Endometrial microvascular endothelial cells (primary cell): ENCODE data around the gene PYGL. TPM values are rescaled to one million over a fixed set of nuclear protein-coding genes. Genes with fewer than 3 reads are reported as not detected.
"Not testable (repeated sequence)": the region's sequence is repeated elsewhere in the genome, so short reads cannot be mapped to it uniquely, and the experiment has no call there.

Experiments
- in situ Hi-C: cut with HindIII; loops from 2 replicates; pipeline ENCODE4 v1.10.0; 2017; ENCODE audit warnings: low sequenced_read_pairs, low pct_unique_long_range_greater_than_20kb; ENCODE audit errors: inconsistent ontology term
- total RNA-seq: library from RNA; depleted of rRNA; stranded (reverse); fragments of >200 nt; gene quantifications from one replicate; pipeline ENCODE4 v1.2.3, GENCODE V29; 2015; ENCODE audit errors: inconsistent ontology term

The PYGL gene
- total RNA-seq, 1 donor from 2014 or later = 106 TPM

- in situ Hi-C loops = no loop called here
Measured at GRCh38 chr14:50957296-50957695, 13.0 kb upstream of the PYGL start.

GRCh38 chr14:50956421-50956820 lies 12.1 kb upstream of the PYGL start:
- in situ Hi-C loops = not testable (repeated sequence)

- in situ Hi-C loops = no loop called here
Measured at GRCh38 chr14:50955373-50956043, 11.2 kb upstream of the PYGL start.

- in situ Hi-C loops = no loop called here
Measured at GRCh38 chr14:50954811-50955372, 10.6 kb upstream of the PYGL start.

GRCh38 chr14:50953502-50953901 lies 9.2 kb upstream of the PYGL start:
- in situ Hi-C loops = no loop called here

- in situ Hi-C loops = no loop called here
Measured at GRCh38 chr14:50951032-50951431, 6.7 kb upstream of the PYGL start.

- in situ Hi-C loops = loop anchor here (25.0 kb wide), 1 partner anchor 1064 kb away; no protein-coding TSS in a partner anchor
Measured at GRCh38 chr14:50948205-50948604, 3.9 kb upstream of the PYGL start.

GRCh38 chr14:50947446-50947845 lies 3.2 kb upstream of the PYGL start:
- in situ Hi-C loops = loop anchor here (25.0 kb wide), 1 partner anchor 1065 kb away; no protein-coding TSS in a partner anchor

GRCh38 chr14:50946234-50946935 lies 2.1 kb upstream of the PYGL start:
- in situ Hi-C loops = loop anchor here (25.0 kb wide), 1 partner anchor 1066 kb away; no protein-coding TSS in a partner anchor

- in situ Hi-C loops = loop anchor here (25.0 kb wide), 1 partner anchor 1067 kb away; no protein-coding TSS in a partner anchor
Measured at GRCh38 chr14:50944647-50945413, 547 bp upstream of the PYGL start.

- in situ Hi-C loops = loop anchor here (25.0 kb wide), 1 partner anchor 1069 kb away; no protein-coding TSS in a partner anchor
Measured at GRCh38 chr14:50943261-50943942, 881 bp downstream of the PYGL start.

- in situ Hi-C loops = loop anchor here (25.0 kb wide), 1 partner anchor 1071 kb away; no protein-coding TSS in a partner anchor
Measured at GRCh38 chr14:50941638-50942037, 2.6 kb downstream of the PYGL start.

- in situ Hi-C loops = loop anchor here (25.0 kb wide), 1 partner anchor 1071 kb away; no protein-coding TSS in a partner anchor
Measured at GRCh38 chr14:50941151-50941550, 3.1 kb downstream of the PYGL start.

- in situ Hi-C loops = loop anchor here (25.0 kb wide), 1 partner anchor 1075 kb away; no protein-coding TSS in a partner anchor
Measured at GRCh38 chr14:50937800-50938199, 6.5 kb downstream of the PYGL start.

GRCh38 chr14:50937325-50937724 lies 7.0 kb downstream of the PYGL start:
- in situ Hi-C loops = loop anchor here (25.0 kb wide), 1 partner anchor 1075 kb away; no protein-coding TSS in a partner anchor

GRCh38 chr14:50936882-50937281 lies 7.4 kb downstream of the PYGL start:
- in situ Hi-C loops = loop anchor here (25.0 kb wide), 1 partner anchor 1075 kb away; no protein-coding TSS in a partner anchor

GRCh38 chr14:50936016-50936340 lies 8.3 kb downstream of the PYGL start:
- in situ Hi-C loops = loop anchor here (25.0 kb wide), 1 partner anchor 1076 kb away; no protein-coding TSS in a partner anchor
